PFSK-1 (cell line): ENCODE results near the gene GALK1.

Source experiments
- FOXP2 ChIP-seq: optimal IDR thresholded peaks from 2 replicates; pipeline ENCODE3; 2011; ENCODE audit warnings: borderline replicate concordance, control low read depth, inconsistent platforms; ENCODE audit not compliant: insufficient read depth; ENCODE audit errors: extremely low read length, extremely low read depth
- POLR2AphosphoS5 ChIP-seq: IDR thresholded peaks from 2 replicates; pipeline ENCODE4 v1.6.1; 2012; ENCODE audit warnings: low read depth, mild to moderate bottlenecking, control low read depth, low read length, moderate library complexity
- SIN3A ChIP-seq: IDR thresholded peaks from 2 replicates; pipeline ENCODE4 v1.6.1; 2012; ENCODE audit warnings: mild to moderate bottlenecking, low read length, moderate library complexity, borderline replicate concordance; ENCODE audit not compliant: insufficient read depth
- TAF1 ChIP-seq: IDR thresholded peaks from 2 replicates; pipeline ENCODE4 v1.6.1; 2012; ENCODE audit warnings: low read length, control low read depth, borderline replicate concordance; ENCODE audit not compliant: insufficient read depth
- TF ChIP-seq, protein P1 (sequence below), 2 experiments: IDR thresholded peaks; 2 replicates each; pipeline versions ENCODE4 v1.6.1 to v1.8.0; 2011 to 2012; ENCODE audit warnings: low read depth in 2 of 2, low read length in 2 of 2, control low read depth in 1 of 2, inconsistent platforms in 1 of 2, mild to moderate bottlenecking in 1 of 2, moderate library complexity in 1 of 2; ENCODE audit not compliant: insufficient read depth in 1 of 2

Gene GALK1

DNA sequence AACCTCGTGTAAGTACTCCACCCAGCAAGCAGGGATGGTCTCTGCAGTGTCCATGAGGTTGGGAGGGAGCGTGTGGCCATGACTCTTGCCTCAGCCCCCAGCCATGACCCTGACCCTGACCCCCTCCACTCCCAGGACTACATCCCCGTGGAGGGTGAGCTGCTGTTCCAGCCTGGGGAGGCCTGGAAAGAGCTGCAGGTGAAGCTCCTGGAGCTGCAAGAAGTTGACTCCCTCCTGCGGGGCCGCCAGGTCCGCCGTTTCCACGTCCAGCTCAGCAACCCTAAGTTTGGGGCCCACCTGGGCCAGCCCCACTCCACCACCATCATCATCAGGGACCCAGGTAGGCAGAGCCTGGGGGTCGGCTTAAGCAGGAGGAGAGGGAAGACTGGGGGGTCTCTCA, 16.3 kb downstream of the GALK1 start:
- TF ChIP-seq SIN3A (no peak), FOXP2 (no peak)

DNA sequence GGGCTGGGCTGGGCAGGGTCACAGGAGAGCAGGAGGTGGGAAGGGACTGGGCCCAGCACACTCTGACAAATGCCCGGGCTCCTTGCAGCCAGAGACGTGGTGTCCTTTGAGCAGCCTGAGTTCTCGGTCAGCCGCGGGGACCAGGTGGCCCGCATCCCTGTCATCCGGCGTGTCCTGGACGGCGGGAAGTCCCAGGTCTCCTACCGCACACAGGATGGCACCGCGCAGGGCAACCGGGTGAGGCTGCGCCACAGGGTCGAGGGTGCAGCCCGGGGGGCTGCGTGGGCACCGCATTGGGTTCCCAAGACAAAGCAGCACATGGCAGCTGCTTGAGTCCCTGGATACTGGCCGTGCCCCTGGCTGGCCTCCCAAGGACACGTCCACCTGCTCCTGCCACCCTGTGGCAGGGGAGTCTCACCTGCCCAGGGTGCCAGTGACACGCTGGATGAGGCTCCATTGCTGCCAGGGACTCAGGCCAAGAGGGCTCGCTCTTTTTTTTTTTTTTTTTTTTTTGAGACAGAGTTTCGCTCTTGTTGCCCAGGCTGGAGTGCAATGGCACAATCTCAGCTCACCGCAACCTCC, 21.3 kb downstream of the GALK1 start:
- TF ChIP-seq, protein P1, sequence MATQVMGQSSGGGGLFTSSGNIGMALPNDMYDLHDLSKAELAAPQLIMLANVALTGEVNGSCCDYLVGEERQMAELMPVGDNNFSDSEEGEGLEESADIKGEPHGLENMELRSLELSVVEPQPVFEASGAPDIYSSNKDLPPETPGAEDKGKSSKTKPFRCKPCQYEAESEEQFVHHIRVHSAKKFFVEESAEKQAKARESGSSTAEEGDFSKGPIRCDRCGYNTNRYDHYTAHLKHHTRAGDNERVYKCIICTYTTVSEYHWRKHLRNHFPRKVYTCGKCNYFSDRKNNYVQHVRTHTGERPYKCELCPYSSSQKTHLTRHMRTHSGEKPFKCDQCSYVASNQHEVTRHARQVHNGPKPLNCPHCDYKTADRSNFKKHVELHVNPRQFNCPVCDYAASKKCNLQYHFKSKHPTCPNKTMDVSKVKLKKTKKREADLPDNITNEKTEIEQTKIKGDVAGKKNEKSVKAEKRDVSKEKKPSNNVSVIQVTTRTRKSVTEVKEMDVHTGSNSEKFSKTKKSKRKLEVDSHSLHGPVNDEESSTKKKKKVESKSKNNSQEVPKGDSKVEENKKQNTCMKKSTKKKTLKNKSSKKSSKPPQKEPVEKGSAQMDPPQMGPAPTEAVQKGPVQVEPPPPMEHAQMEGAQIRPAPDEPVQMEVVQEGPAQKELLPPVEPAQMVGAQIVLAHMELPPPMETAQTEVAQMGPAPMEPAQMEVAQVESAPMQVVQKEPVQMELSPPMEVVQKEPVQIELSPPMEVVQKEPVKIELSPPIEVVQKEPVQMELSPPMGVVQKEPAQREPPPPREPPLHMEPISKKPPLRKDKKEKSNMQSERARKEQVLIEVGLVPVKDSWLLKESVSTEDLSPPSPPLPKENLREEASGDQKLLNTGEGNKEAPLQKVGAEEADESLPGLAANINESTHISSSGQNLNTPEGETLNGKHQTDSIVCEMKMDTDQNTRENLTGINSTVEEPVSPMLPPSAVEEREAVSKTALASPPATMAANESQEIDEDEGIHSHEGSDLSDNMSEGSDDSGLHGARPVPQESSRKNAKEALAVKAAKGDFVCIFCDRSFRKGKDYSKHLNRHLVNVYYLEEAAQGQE (IDR thresholded peaks at IDR 0.05; ENCODE audit: insufficient read depth in 1 of 2, low read depth in 2 of 2, low read length in 2 of 2): no peak

DNA sequence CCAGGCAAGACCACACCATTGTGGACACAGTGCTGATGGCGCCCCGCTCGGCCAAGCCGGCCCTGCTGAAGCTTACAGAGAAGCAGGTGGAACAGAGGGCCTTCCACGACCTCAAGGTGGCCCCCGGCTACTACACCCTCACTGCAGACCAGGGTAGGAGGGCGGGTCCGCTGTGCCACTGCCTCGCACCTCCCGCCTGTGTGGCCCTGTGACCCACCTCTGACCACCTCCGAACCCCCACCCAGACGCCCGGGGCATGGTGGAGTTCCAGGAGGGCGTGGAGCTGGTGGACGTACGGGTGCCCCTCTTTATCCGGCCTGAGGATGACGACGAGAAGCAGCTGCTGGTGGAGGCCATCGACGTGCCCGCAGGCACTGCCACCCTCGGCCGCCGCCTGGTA, 22.7 kb downstream of the GALK1 start:
- TF ChIP-seq FOXP2 (no peak), POLR2AphosphoS5 (no peak), TAF1 (no peak), SIN3A (no peak)
- TF ChIP-seq, protein P1 (IDR thresholded peaks at IDR 0.05; ENCODE audit: insufficient read depth in 1 of 2, low read depth in 2 of 2, low read length in 2 of 2): no peak

DNA sequence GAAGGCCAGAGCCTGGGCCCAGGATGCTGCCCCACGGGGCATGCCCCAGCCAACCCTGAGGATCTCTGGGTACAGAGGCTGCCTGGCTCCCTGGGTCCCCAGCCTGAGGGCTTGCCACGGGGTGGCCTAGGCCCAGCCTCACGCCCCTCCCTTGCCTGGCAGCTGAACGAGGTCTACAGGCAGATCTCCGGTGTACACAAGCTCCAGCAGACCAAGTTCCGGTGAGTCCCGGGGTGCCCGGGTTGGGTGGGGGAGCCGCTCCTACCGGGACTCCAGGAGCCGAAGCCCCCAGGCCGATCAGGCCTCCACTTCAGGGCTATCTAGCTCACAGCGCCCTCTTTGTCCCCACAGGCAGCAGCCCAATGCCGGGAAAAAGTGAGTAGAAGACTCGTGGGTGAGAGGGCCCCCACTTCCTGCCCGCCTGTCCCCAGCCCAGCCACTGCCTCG, 24.3 kb downstream of the GALK1 start:
- TF ChIP-seq POLR2AphosphoS5 (no peak), SIN3A (no peak), FOXP2 (no peak), TAF1 (no peak)
- TF ChIP-seq, protein P1 (IDR thresholded peaks at IDR 0.05; ENCODE audit: insufficient read depth in 1 of 2, low read depth in 2 of 2, low read length in 2 of 2): no peak

DNA sequence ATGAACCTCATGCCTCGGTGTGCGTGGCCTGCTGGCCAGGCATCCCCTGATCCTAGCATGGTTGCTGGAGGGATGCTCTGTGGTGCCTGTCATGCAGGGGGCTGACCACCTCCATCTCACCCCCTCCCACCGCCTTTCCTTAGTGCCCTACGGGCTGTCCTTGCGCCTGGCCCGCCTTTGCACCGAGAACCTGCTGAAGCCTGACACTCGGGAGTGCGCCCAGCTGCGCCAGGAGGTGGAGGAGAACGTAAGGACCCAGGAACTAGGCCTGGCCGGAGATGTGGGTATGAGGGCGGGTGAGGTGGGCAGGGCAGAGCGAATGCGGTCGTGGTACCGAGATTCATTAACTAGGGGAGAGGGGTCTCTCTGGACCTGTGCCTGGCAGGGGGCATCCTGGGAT, 24.8 kb downstream of the GALK1 start:
- TF ChIP-seq POLR2AphosphoS5 (no peak), TAF1 (no peak), FOXP2 (no peak), SIN3A (no peak)
- TF ChIP-seq, protein P1 (IDR thresholded peaks at IDR 0.05; ENCODE audit: insufficient read depth in 1 of 2, low read depth in 2 of 2, low read length in 2 of 2): no peak
